Stimulated activated CD8-positive, alpha-beta memory T cell treated with anti-CD3 and anti-CD28 coated beads, Interleukin-2, amount 100 ng/mL, for 1 hour (primary cell): ENCODE results near the gene ADAMTSL2.

Source experiments
- DNase-seq, 2 donors: peaks; one replicate each; pipeline ENCODE4 v3.0.0-alpha.2; 2020; ENCODE audit warnings: low read depth in 2 of 2

The ADAMTSL2 gene

DNA sequence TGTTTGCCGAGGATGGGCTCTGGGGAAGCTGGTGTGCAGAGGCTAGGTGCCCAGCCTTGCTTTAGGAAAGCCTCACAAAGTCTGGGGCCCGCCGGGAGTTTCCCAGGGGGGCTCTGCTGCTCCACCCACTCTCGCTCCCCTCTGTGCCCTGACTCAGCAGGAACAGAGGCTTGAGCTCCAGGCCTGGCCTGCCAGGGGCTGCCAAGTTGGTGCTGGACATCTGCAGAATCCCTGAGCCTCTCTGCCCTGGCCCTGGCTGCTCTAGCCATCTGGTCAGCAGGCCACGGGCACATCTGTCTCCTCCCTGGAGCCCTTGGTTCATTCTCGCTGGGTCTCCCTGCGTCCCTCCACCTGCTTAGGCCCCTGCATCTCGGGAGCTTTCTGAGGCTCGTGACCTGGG lies 647 bp upstream of the ADAMTSL2 start:
- DNase-seq: no peak

DNA sequence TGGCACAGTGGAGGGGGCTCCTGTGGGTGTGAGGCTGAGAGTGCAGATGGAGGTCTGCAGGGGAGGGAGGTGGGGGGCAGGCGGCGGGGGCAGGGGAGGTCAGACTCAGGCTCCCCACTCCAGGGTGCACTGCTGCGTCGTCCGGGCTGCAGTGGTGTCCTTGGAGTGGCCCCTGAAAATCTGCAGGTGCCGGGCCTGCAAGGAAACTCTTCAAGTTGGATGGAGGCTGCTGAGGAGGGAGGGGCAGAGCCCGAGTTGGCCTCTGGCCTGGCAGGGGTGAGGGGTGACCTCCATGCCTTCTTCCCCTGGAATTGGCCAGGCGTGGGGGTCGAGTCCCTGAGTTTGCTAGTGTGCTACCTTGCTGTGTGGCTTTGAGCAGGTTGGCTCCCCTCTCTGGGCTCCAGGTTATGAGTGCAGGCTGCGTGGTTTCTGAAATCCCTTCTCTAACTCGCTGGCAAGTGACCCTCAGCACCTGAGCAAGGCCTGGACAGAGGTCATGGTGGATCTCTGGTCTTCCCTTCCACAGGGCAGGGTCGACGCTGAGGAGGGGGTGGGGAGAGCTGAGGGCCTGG lies 888 bp downstream of the ADAMTSL2 start:
- DNase-seq: no peak

DNA sequence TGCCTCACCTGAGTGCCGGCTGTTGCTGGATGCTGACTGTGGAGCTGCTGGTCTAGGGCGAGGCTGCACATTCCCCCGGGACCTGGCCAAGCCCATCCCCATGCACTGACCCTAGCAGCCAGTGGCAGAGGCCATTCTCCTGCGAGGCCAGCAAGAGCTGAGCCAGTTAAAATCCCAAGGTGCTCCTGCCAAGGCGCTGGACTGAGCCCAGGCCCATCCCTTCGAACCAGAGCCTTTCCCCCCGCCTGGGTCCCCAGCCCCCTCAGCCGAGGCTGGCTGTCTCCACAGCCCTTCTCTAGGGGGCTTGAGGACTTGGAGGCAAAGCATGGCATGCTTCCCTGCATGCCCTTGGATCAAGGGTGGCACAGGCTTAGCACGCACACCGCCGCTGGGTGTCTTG lies 1.6 kb downstream of the ADAMTSL2 start:
- no peak for DNase-seq

DNA sequence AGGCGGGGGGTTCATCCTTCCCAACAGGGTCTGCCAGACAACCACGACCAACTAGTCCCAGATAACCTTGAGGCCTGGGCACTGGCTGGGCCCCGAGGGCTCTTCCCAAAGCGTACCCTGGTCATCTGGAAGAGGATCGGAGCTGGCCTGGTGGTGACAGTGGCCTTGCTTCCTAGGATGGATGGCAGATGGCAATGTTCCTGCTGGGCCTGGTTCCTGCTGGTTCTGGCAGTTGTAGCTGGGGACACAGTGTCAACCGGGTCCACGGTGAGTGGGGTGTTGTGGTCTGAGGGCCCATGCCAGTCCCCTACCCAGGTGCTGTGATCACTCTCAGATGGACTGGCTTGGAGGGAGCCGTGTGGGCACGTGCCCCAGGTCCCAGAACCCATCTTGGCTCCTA lies 2.0 kb downstream of the ADAMTSL2 start:
- no peak for DNase-seq

DNA sequence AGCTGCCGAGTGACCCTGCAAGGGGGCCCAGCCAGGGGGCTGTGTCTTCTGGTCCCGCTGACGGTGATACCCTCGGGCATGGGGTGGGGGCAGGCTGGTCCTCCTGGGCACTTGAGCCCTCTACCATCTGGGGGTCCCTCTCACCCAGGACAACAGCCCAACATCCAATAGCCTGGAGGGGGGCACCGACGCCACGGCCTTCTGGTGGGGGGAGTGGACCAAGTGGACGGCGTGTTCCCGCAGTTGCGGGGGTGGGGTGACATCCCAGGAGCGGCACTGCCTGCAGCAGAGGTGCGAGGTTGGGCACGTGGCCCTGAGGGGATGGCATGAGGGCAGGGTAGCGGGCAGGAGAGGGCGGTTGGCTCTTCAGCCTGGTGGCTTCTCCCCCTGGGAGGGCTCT lies 2.8 kb downstream of the ADAMTSL2 start:
- DNase-seq: no peak

DNA sequence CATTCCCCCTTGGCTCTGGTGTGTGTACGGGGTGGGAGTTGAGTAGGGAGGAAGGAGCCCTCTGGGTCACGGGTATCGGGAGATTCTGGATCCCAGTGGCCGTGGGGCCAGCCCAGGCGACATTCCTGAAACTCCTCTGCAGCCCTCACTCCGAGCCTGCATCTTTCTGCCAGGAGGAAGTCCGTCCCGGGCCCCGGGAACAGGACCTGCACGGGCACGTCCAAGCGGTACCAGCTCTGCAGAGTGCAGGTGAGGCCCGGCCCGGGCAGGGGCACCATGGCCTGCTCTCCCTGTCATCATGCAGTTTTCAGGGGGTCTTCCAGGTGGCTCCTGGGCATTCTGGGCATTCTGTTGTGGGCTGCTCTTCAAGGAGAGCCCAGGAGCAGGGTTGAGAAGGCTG lies 3.7 kb downstream of the ADAMTSL2 start:
- no peak for DNase-seq

DNA sequence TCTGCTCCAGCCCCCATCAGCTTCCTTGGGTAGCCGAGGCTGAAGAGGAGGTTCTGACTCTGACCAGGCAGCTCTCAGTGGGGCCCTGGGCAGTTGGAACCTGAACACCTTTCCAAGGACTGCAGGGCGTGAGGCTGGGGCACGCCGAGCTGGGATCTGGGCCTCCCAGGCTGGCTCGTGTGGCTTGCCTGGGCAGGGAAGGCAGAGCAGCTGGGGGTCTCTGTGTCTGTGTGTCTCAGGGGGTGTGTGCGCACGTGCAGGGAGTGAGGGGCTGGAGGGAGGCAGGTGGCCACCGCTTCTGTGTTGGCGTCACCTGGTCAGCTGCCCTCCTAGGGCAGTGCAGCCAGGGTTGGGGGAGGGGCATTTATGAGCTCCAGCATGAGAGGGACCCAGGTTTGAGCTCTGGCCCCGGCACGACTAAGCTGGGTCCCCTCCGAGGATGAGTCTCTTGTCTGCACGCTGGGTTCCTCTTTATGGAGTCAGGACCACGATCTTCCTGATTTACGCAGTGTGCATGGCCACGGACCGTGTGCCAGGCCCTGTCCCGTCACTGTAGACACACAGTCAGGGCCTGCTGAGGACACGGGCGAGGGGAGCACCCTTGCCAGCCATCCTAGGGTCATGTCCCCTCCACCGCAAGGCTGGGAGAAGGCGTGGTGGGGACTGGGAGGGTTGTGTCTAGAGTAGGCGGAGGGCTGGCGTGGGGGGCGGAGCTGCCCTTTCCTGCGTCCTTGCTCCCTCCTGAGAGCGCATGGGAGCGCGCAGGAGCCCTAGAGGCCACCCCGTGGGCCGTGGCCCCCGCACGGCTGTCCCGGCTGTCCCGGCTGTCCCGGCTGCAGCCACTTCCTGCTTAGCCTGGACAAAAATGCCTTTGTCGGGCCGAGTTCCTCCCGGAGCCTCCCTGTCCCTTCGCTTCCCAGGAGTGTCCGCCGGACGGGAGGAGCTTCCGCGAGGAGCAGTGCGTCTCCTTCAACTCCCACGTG lies 4.6 kb downstream of the ADAMTSL2 start:
- no peak for DNase-seq

DNA sequence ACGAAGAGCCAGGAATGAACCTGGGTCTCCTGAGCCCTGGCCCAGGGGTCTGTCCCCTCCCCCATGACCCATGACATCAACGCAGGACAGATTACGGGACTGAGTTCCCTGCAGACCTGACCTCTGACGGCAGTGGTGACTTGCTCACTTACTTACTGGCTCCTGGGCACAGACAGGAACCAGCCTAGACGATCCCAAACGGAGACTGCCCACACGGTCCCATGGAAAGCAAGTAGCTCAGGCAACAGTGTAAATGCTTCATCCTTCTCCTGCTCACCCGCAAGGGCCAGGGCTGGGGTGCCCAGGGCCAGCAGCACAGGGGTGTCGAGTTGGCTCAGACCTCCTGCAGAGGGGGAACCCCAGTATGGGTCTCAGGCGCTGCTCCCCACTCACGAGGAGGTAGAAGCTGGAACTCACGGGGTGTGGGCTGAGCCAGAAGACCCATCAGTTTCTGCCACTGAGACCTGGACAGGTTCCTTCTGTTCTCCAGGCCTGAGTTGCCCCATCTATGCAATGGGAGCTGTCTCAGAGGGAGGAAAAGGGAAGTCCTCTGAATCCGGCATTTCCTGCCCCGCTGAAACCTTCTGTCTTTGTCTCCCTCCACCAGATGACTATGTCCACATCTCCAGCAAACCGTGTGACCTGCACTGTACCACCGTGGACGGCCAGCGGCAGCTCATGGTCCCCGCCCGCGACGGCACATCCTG lies 5.6 kb downstream of the ADAMTSL2 start:
- no peak for DNase-seq

DNA sequence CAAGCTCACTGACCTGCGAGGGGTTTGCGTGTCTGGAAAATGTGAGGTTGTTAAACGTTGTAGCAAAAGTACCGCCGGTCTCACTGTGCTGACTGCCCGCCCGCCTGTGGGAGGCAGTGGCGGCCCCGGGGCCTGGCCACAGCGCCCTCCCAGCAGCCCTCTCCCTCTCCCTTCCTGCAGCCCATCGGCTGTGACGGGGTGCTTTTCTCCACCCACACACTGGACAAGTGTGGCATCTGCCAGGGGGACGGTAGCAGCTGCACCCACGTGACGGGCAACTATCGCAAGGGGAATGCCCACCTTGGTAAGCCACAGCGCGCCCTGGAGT lies 6.2 kb downstream of the ADAMTSL2 start:
- no peak for DNase-seq

DNA sequence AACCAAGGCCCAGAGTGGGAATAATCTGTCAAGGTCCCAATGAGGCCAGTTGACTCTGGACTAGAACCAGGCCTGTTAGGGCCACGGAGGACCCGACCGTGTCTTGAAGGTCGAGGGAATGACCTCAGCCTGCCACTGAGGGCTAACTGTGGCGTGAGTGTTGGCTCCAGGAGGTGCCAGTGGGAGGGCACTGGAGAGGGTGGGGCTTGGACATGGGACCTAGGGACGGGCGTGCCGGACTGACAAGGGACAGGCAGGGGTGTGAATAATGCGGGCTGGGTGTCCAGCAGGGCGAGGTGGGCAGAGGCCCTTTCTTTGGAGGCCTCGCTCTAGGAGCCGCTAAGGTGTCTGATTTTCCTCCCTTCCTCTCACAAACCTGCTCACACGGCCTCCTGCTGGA lies 7.5 kb downstream of the ADAMTSL2 start:
- no peak for DNase-seq

DNA sequence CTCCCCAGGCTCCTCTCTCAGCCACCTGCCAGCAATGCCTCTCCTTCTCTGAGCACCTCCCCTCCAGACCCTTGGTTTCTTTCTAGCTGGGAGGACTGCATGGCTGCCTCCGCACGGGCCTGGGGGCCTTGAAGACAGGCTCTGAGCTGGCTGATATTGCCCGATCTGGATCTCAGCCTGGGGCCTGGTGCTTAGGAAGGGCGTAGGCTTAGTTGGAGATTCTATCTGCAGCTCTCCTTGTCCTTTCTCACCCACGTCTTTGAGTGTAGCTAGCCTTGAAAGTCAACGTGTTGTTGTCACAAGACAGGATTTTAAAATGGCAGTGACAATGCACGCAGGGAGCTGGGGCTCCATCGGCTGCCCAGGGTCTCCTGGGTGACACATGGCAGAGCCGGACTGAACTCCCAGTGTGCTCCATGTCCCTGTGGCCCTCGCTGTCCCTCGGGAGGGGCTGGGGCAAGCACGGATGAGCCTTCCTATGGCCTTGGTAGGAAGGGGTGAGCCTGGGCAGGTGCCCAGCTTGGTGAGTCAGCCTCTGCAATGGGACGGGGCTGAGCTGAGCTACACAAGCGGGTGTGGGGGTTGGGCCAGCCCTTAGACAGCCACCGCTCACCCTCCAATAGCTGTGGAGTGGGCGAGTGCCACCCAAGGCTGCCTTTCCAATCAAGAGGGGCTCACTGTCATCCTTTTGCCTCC lies 9.4 kb downstream of the ADAMTSL2 start:
- DNase-seq: no peak

DNA sequence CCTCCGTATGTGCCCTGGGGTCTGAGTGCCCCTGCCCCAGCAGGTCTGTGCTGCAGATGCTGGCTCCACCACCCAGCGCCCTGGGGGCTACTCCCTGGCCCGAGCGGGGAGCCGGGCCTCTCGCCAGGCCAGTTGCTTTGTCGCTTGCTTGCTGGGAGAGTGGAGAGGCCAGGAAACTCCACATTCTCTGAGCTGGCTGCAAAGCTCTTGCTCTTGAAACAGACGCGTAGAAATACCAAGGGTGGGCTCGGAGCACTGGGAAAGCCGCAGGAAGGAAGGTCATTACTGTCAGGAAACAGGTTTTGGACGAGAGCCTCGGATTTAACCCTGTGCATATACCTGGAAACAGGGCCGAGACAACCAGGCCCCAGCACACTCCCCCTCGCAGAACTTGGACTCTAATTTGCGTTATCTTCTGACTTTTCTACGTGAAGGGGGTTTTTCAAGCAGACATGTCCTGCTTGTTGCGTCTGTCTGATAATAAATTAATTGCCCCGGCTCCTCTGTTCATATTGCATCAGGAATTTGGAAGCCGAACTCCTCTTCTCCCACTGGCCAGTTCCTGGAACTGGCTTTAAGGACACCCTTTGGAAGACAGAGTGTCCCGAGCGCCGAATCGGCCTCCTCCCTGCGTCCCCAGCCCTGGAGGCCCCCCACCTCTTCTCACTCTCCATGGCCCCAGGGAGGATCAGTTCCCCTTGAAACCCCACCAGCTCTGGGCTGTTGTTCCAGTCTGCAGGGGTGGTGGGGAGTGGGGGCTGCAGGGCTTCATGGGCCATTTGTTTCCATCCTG lies 11.2 kb downstream of the ADAMTSL2 start:
- no peak for DNase-seq

DNA sequence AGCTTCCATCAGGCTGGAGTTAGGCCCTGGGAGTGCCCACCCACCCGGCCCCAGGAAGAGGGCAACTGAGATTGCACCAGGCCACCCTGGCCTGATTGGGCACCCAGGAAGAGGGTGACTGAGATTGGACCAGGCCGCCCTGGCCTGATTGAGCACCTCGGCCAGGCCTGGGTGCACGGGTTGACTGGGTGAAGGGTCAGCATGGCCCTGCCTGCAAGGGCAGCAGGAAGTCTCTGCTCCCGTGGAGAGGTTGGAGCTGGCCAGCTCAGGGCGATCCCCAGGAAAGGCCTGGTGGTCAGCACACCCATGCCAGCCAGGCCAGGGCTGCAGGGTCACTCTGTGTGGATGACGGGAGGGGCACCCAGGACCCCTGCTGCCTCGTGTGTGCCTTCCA lies 11.8 kb downstream of the ADAMTSL2 start:
- no peak for DNase-seq

DNA sequence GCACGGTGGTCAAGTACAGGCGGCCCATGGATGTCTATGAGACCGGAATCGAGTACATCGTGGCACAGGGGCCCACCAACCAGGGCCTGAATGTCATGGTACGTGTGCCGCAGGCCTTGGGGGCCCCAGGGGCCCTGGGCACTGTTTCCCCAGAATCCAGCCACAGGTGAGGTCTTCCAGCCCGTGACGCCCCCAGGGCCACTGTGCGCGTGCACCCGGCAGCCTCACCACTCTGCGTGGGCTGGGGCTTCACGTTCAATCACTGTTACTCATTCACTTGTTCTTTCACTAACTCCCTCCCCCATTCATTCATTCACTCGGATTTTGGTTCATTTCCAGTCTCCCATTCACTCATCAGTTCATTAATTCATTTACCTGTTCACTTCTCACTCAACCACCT lies 12.6 kb downstream of the ADAMTSL2 start:
- DNase-seq: no peak

DNA sequence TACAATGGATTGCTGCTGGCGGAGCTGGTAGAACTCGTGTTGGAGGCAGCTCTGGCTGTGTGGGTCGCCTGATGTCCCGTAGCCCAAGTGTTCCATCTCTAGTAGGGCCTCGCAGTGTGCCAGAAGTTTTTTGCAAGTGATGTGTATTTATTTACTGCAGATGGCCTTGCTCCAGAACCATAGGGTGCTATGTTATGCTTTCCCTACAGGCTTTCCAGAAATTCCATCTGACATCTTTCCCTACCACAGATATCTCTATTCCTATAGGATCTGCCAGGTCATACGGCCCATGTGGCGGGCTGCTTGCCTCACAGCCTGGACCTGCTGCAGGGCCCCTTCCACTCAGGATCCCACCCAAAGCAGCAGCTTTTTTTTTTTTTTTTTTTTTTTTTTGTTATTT lies 16.9 kb downstream of the ADAMTSL2 start:
- no peak for DNase-seq

DNA sequence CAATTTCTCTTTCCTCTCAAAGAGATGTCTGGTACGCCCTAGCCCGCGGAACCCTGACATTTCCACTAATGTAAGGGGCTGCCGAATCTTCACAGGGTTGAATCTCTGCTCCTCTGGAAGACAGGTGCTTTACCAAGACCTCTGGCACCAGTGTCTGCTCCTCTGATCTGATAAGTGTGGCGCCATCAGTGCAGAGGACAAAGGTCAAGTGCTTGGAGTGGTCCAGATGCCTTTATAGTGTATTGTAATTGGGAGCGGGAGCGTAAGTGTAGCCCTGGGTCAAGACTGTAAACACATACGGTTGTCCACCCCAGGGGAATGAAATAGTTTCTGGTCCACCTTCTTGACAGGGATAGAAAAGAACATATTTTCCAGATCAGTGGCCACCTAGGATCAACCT lies 17.7 kb downstream of the ADAMTSL2 start:
- DNase-seq: no peak

DNA sequence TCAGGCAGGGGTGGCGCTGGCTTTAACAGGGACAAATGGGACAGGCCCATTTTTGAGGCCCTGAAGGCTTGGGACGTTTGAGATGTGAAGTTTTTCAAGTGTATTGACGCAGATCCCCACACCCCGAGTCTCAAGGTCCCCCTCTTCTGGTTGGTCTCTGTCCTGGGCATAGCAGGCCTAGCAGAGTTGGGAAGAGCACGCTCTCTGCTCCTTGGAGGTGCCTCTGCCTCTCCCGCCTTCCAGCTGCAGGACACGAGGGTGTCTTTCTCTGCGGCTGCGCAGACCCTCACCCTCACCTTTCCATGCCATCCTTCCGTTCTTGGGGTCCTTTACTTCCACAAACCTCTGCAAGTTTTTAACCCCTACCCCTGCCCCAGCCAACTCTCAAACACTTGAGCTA lies 18.6 kb downstream of the ADAMTSL2 start:
- no peak for DNase-seq

DNA sequence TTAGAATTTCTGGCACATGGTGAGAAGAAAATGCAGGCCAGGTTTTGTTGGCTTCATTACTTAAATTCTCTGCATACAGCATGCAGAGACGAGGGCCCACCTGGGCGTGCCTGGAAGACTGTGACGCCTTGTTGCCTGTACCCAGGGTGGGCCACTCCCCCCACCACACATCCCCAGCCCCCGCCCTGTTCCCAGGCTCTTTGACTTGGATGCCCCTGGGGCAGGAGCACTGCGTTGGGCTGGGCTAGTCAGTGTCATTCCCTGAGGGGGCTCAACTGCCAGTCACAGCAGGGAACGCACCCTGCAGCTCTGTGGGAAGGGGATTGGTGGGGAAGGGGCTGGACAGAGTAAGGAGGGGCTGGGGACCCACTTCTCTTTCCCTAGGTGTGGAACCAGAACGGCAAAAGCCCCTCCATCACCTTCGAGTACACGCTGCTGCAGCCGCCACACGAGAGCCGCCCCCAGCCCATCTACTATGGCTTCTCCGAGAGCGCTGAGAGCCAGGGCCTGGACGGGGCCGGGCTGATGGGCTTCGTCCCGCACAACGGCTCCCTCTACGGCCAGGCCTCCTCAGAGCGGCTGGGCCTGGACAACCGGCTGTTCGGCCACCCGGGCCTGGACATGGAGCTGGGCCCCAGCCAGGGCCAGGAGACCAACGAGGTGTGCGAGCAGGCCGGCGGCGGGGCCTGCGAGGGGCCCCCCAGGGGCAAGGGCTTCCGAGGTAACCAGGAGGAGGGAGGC lies 19.6 kb downstream of the ADAMTSL2 start:
- DNase-seq: no peak

DNA sequence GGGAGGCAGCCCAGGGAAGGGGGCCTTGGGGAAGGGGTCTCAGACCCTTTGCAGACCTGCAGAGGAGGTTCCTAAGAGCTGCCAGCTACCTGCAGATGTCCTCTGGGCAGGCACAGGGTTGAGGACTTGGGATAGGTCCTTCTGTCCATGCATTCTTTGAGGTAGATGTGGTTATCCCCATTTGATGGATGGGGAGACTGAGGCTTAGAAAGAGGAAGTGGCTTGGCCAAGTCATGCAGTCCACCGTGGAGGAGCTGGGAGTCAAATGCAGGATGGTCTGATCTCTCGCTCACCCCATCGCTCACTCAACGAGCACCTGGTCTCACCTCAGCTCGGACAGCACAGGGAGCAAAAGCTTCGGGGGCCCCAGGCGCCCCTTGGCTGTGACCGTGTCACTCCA lies 20.2 kb downstream of the ADAMTSL2 start:
- no peak for DNase-seq

DNA sequence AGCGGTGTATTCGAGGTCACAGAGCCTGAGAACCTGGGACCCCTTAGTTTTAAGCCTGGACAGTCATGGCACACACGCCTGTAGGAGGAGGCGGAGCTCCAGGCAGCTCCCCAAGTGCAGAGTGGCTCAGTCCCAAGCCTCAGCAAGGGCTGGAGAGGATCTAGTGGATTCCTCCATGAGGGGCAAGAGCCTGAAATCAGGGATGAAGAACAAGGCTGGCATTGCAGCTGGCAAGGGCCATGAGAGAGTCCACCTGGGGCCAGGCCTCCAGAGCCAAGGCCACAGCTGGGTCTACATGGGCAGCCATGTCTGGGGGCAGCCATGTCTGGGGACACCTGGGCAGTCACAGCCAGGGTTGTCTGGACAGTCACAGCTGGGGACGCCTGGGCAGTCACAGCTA lies 21.9 kb downstream of the ADAMTSL2 start:
- no peak for DNase-seq

DNA sequence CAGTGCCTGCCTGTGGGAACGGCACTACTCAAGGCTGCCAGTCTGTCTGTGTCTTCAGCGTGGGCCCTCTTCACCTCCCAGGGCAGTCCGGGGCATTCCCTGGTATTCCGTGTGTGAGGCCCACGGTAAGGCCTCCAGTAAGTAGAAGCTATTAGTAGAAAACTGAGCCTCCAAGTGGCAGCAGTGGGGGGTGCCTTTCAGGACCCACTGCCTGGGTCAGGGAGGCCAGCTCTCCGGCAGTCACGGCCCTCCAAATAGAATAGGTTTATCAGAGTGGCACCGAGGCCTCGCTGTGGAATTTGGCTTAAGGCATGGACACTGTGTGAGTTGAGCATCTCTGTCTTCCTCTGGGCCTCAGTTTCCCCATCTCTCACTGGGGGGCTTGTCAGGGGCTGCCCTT lies 23.1 kb downstream of the ADAMTSL2 start:
- no peak for DNase-seq
